Stimulated activated CD8-positive, alpha-beta memory T cell treated with anti-CD3 and anti-CD28 coated beads, Interleukin-4, amount 100 ng/mL, for 48 hours (primary cell): Measurements from ENCODE around the gene DPH7.
A peak's percentile ranks its signal among the peaks of the same experiment; 100 is the strongest.
"Not testable (repeated sequence)": the region's sequence is repeated elsewhere in the genome, so short reads cannot be mapped to it uniquely, and the experiment has no call there.

Experiments used
- DNase-seq: peaks from one replicate; pipeline ENCODE4 v3.0.0-alpha.2; 2020

DPH7 gene

GRCh38 chr9:137580209-137580953 is 1.7 kb upstream of the DPH7 start:
- no peak for DNase-seq

- DNase-seq = no peak
These were observed 507 bp upstream of the DPH7 start for GRCh38 chr9:137579259-137579604.

- DNase-seq = no peak
These were observed 2.9 kb downstream of the DPH7 start for GRCh38 chr9:137575716-137576411.

- DNase-seq = no peak
These were observed 3.4 kb downstream of the DPH7 start for GRCh38 chr9:137575364-137575715.

GRCh38 chr9:137574192-137574591 is 4.5 kb downstream of the DPH7 start:
- no peak for DNase-seq

- DNase-seq = no peak
These were observed 8.2 kb downstream of the DPH7 start for GRCh38 chr9:137570566-137570965.

- DNase-seq = no peak
These were observed 9.0 kb downstream of the DPH7 start for GRCh38 chr9:137569609-137570203.

GRCh38 chr9:137568445-137568844 is 10.3 kb downstream of the DPH7 start:
- DNase-seq = not testable (repeated sequence)

GRCh38 chr9:137564817-137565411 is 13.8 kb downstream of the DPH7 start:
- no peak for DNase-seq

GRCh38 chr9:137564134-137564533 is 14.6 kb downstream of the DPH7 start:
- no peak for DNase-seq

GRCh38 chr9:137558127-137558526 is 20.6 kb downstream of the DPH7 start:
- DNase-seq = no peak

GRCh38 chr9:137556069-137556838 is 22.5 kb downstream of the DPH7 start:
- no peak for DNase-seq

- no peak for DNase-seq
These were observed 23.5 kb downstream of the DPH7 start for GRCh38 chr9:137555179-137555578.

- no peak for DNase-seq
These were observed 24.4 kb downstream of the DPH7 start for GRCh38 chr9:137554349-137554748.

- not testable (repeated sequence) for DNase-seq
These were observed 25.1 kb downstream of the DPH7 start for GRCh38 chr9:137553654-137554053.

- peak; percentile 48 for DNase-seq
These were observed 26.5 kb downstream of the DPH7 start for GRCh38 chr9:137552022-137552768.

- DNase-seq = peak; percentile 90
These were observed 27.3 kb downstream of the DPH7 start, which contains the start of gene MRPL41 for GRCh38 chr9:137551264-137552021. Gene MRPL41, plus strand, starts transcription at chr9:137551879. Its CDS starts 203 bp downstream, at chr9:137552082.

- not testable (repeated sequence) for DNase-seq
These were observed 27.8 kb downstream of the DPH7 start for GRCh38 chr9:137550958-137551263.

GRCh38 chr9:137550231-137550621 is 28.5 kb downstream of the DPH7 start, which contains the start of gene PNPLA7:
Gene PNPLA7, minus strand, starts transcription at chr9:137550402. Its CDS starts 205 bp downstream, at chr9:137550197.
- DNase-seq = peak; percentile 59

GRCh38 chr9:137547687-137548543 is 30.8 kb downstream of the DPH7 start:
- DNase-seq = no peak
